Activated CD8-positive, alpha-beta memory T cell treated with anti-CD3 and anti-CD28 coated beads, Interleukin-2, amount 10 ng/mL, durations not matched to agents 7 days and 5 days (primary cell): ENCODE data around the gene VAC14. TPM values are rescaled to one million over a fixed set of nuclear protein-coding genes. Genes with fewer than 3 reads are reported as not detected.

ENCODE experiments used
- ATAC-seq: fragments of 150-1000 bp; cut with Tn5 transposase; one replicate; pipeline ENCODE4 v1.10.0; 2021; ENCODE audit warnings: moderate library complexity
- CTCF ChIA-PET: fragments of 350-600 bp; sonication (Branson Sonifier 250); formaldehyde crosslinking; loops from one replicate; lab custom pipeline; 2021; ENCODE audit warnings: antibody characterized with exemption; lab: Charles Lee
- DNase-seq: peaks from one replicate; pipeline ENCODE4 v3.0.0-alpha.2; 2020
- H3K27ac Mint-ChIP-seq: one replicate; pipeline ENCODE4 v1.8.0; 2021; ENCODE audit warnings: mild to moderate bottlenecking, mixed read lengths
- H3K27me3 Mint-ChIP-seq: one replicate; pipeline ENCODE4 v1.8.0; 2021; ENCODE audit warnings: mixed read lengths
- H3K36me3 Mint-ChIP-seq: one replicate; pipeline ENCODE4 v1.8.0; 2021; ENCODE audit warnings: mild to moderate bottlenecking, mixed read lengths
- H3K4me1 Mint-ChIP-seq: one replicate; pipeline ENCODE4 v1.8.0; 2021; ENCODE audit warnings: mixed read lengths
- H3K4me3 Mint-ChIP-seq: one replicate; pipeline ENCODE4 v1.8.0; 2021; ENCODE audit warnings: mild to moderate bottlenecking, moderate library complexity, mixed read lengths
- H3K9me3 Mint-ChIP-seq: one replicate; pipeline ENCODE4 v1.8.0; 2022; ENCODE audit warnings: low read depth, mixed read lengths
- total RNA-seq, 2 experiments: library from RNA; stranded (reverse); gene quantifications; one replicate each; pipeline ENCODE4 v1.2.3, GENCODE V29; 2021

VAC14 gene
- total RNA-seq, 2 experiments from 2014 or later, result 36.2 to 38.6 TPM

GRCh38 chr16:70715860-70716357 is 85.0 kb downstream of the VAC14 start:
- no peak for ATAC-seq
- CTCF ChIA-PET, result no interaction called here
- Mint-ChIP-seq H3K27ac (no peak overlapping the region), H3K4me1 (no peaks in the 10 kb centered on the region), H3K9me3 (no peaks in the 10 kb centered on the region), H3K27me3 (no peaks in the 10 kb centered on the region), H3K36me3 (peaks cover 5% of the 10 kb centered on the region), H3K4me3 (no peak overlapping the region)
- no peak for DNase-seq

- Mint-ChIP-seq H3K36me3 (peaks cover 5% of the 10 kb centered on the region), H3K9me3 (no peaks in the 10 kb centered on the region), H3K4me3 (no peak overlapping the region), H3K4me1 (no peaks in the 10 kb centered on the region), H3K27ac (no peak overlapping the region), H3K27me3 (no peaks in the 10 kb centered on the region)
- no peak for DNase-seq
- CTCF ChIA-PET, result interaction anchor here (0.9 kb wide), 1 partner anchor 56 kb away, joined by 3 read pairs; no protein-coding TSS in a partner anchor
- ATAC-seq, result no peak
Observed at GRCh38 chr16:70715055-70715858, 85.7 kb downstream of the VAC14 start.

- no peaks in the 10 kb centered on the region for H3K27me3 Mint-ChIP-seq
- CTCF ChIA-PET, result interaction anchor here (0.9 kb wide), 1 partner anchor 57 kb away, joined by 3 read pairs; no protein-coding TSS in a partner anchor
- no peaks in the 10 kb centered on the region for H3K9me3 Mint-ChIP-seq
- ATAC-seq (no peak), DNase-seq (no peak)
- H3K4me3 Mint-ChIP-seq, result no peak overlapping the region
- H3K27ac Mint-ChIP-seq, result no peak overlapping the region
- H3K36me3 Mint-ChIP-seq, result peaks cover 2% of the 10 kb centered on the region
- H3K4me1 Mint-ChIP-seq, result peaks cover 3% of the 10 kb centered on the region
Observed at GRCh38 chr16:70714581-70715054, 86.3 kb downstream of the VAC14 start.

GRCh38 chr16:70713824-70714223 is 87.1 kb downstream of the VAC14 start:
- H3K27ac Mint-ChIP-seq, result peak overlapping the region; percentile 43
- H3K36me3 Mint-ChIP-seq, result no peaks in the 10 kb centered on the region
- no peak overlapping the region for H3K4me3 Mint-ChIP-seq
- CTCF ChIA-PET, result interaction anchor here (0.9 kb wide), 1 partner anchor 58 kb away, joined by 3 read pairs; no protein-coding TSS in a partner anchor
- ATAC-seq, result no peak
- H3K9me3 Mint-ChIP-seq, result no peaks in the 10 kb centered on the region
- H3K27me3 Mint-ChIP-seq, result no peaks in the 10 kb centered on the region
- DNase-seq, result no peak
- H3K4me1 Mint-ChIP-seq, result peaks cover 3% of the 10 kb centered on the region

DNA sequence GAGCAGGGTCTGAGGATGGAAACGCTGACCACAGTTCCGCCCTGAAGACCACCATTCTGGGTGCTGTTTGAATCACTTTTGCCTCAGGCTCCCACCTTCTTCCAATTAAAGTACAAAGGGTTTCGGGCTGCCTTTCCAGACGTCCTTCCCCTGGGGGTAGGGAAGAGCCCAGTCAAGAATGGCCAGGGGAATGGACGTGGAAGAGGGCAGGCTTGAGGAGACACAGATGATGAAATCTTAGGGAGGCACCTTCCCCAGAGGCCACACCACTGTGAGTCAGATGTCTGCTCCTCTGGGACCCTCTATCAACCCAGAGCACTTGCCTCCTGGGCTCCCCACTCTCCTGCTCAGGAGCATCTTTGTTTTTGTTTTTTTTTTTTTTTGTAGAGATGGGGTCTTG is 87.6 kb downstream of the VAC14 start:
- no peak overlapping the region for H3K27ac Mint-ChIP-seq
- H3K36me3 Mint-ChIP-seq, result no peaks in the 10 kb centered on the region
- ATAC-seq (no peak), DNase-seq (no peak)
- H3K9me3 Mint-ChIP-seq, result no peaks in the 10 kb centered on the region
- H3K4me3 Mint-ChIP-seq, result no peak overlapping the region
- H3K27me3 Mint-ChIP-seq, result no peaks in the 10 kb centered on the region
- CTCF ChIA-PET, result no interaction called here
- peaks cover 3% of the 10 kb centered on the region for H3K4me1 Mint-ChIP-seq

DNA sequence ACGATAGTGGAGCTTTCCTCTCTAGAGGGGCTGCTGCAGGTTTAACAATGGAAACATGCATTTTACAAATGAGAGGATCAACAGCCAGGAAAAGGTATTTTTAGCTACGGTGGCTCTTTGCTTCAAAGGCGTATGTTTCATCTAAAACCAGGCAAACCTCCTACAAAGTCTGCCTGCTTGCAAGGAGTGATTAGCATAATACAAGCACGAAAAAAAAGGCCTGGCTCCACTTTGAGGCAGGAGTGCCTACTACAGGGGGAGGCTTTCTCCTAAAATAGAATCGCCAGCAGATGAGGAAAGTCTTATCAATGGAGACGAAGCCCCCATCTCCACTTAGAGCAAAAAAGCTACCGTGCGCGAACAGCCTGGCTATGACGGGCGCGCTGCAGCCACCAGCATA is 88.0 kb downstream of the VAC14 start:
- CTCF ChIA-PET, result no interaction called here
- peaks cover 3% of the 10 kb centered on the region for H3K4me1 Mint-ChIP-seq
- no peak overlapping the region for H3K4me3 Mint-ChIP-seq
- H3K27ac Mint-ChIP-seq, result no peak overlapping the region
- no peaks in the 10 kb centered on the region for H3K27me3 Mint-ChIP-seq
- no peaks in the 10 kb centered on the region for H3K9me3 Mint-ChIP-seq
- no peaks in the 10 kb centered on the region for H3K36me3 Mint-ChIP-seq
- no peak for DNase-seq
- no peak for ATAC-seq

GRCh38 chr16:70712359-70712758 is 88.6 kb downstream of the VAC14 start:
- ATAC-seq (no peak), DNase-seq (no peak)
- peaks cover 3% of the 10 kb centered on the region for H3K4me1 Mint-ChIP-seq
- no peaks in the 10 kb centered on the region for H3K36me3 Mint-ChIP-seq
- no peak overlapping the region for H3K27ac Mint-ChIP-seq
- H3K9me3 Mint-ChIP-seq, result no peaks in the 10 kb centered on the region
- H3K27me3 Mint-ChIP-seq, result no peaks in the 10 kb centered on the region
- H3K4me3 Mint-ChIP-seq, result no peak overlapping the region
- CTCF ChIA-PET, result no interaction called here

DNA sequence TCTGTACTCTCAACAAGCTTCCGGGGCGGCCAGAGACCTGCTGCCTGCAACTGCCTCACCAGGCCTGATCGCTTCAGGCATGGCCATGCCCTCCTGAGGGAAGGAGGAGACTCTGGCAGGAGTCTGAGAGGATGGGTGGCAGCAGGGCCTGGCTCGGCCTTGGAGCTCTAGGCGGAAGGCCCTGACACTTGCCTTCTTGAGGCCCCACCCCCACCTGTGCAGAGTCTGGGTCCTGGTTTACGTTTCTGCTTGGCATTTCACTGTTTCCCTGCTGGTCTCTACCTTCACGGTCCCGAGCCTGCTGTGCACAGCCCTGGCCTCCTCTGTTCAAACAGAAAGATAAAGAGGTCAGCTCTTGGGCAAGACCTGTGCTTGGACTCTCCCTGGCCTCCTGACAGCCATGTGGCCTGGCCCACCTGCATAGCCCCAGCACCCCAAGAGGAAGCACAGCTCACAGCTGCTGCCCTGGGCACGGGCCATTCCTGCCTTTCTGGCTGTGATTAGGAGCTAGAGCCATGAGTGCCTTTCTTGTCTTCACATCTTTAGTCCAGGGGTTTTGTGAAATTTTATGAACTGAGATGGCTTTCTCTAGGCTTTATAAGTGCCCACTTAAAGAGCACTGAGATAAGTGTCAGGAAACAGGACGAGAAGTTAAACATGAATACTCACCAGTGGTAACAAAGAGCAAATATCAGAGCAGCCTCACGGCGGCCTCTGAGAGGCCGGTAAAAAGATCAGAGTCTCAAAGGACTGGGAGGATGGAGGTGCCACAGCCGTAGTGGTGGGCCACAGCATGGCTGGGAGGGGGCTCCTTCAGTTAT is 89.5 kb downstream of the VAC14 start:
- ATAC-seq (no peak), DNase-seq (no peak)
- CTCF ChIA-PET, result interaction anchor here (1.2 kb wide), 1 partner anchor 60 kb away, joined by 4 read pairs; no protein-coding TSS in a partner anchor
- Mint-ChIP-seq H3K4me1 (peaks cover 3% of the 10 kb centered on the region), H3K27ac (no peak overlapping the region), H3K27me3 (no peaks in the 10 kb centered on the region), H3K9me3 (no peaks in the 10 kb centered on the region), H3K4me3 (no peak overlapping the region), H3K36me3 (no peaks in the 10 kb centered on the region)

DNA sequence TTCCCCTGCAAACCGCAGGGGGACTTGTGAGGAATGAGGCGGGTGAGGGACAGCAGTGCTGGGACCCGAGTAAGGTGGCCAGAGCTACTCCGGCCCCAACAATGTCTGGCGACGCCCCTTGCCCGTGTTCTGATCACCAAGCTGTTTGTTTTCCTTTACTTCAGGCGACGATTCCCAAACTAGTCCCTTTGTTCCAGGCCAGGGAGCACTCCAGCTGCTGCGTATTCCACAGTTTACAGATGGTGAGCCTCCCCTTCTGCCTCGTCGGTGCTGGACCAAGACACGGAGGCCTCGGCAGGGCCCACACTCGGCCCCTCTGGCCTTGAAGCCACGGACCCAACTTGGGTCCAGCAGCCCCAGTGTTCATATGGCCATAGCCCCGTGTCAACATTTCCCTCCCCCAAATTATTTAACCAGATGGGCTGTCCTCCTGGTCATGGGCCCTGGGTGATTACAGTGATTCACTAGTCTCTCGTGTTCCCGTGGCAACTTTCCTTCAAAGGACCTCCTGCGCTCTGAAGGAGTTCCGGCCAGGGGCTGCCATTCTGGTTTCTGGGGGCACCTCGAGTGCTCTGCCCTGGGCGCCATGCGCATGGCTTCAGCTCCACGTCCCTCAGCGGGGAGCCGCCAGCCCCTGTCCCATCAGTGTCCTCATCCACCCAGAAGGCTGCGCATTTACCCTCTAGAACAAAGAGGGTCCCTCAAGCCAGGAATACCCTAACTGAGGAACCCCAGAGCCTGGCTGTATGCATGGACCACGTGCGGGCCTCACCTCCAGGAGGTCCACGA is 90.3 kb downstream of the VAC14 start:
- H3K27me3 Mint-ChIP-seq, result no peaks in the 10 kb centered on the region
- peak overlapping the region; percentile 49 for H3K27ac Mint-ChIP-seq
- ATAC-seq, result no peak
- H3K4me1 Mint-ChIP-seq, result peaks cover 3% of the 10 kb centered on the region
- H3K9me3 Mint-ChIP-seq, result no peaks in the 10 kb centered on the region
- no peaks in the 10 kb centered on the region for H3K36me3 Mint-ChIP-seq
- no peak overlapping the region for H3K4me3 Mint-ChIP-seq
- DNase-seq, result no peak
- CTCF ChIA-PET, result interaction anchor here (1.2 kb wide), 1 partner anchor 61 kb away, joined by 4 read pairs; no protein-coding TSS in a partner anchor

DNA sequence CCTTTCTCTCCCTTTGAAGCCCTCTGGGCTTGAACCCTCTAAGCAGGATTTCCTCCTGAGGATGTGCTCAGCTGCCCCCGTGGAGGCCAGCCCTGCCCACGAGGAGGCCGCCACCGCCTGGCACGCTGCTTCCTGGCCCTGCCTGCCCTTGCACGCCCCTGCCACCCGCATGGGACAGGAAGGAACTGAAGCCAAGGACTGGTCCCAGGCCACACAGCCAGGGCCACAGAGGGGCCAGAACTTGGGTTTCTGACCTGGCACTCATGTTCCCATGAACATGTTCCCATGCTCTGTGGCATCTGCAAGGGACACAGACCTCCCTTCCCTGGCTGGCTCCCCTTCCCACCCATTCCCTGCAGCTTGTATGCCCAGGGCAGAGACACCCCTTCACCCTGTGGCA is 91.0 kb downstream of the VAC14 start:
- H3K36me3 Mint-ChIP-seq, result no peaks in the 10 kb centered on the region
- H3K27ac Mint-ChIP-seq, result no peak overlapping the region
- H3K9me3 Mint-ChIP-seq, result no peaks in the 10 kb centered on the region
- ATAC-seq, result no peak
- CTCF ChIA-PET, result interaction anchor here (0.6 kb wide), 1 partner anchor 27 kb away, joined by 3 read pairs; no protein-coding TSS in a partner anchor
- H3K4me3 Mint-ChIP-seq, result no peak overlapping the region
- peaks cover 3% of the 10 kb centered on the region for H3K4me1 Mint-ChIP-seq
- DNase-seq, result no peak
- no peaks in the 10 kb centered on the region for H3K27me3 Mint-ChIP-seq

- DNase-seq (no peak), ATAC-seq (no peak)
- no peaks in the 10 kb centered on the region for H3K9me3 Mint-ChIP-seq
- CTCF ChIA-PET, result interaction anchor here (0.6 kb wide), 1 partner anchor 28 kb away, joined by 3 read pairs; no protein-coding TSS in a partner anchor
- H3K27me3 Mint-ChIP-seq, result no peaks in the 10 kb centered on the region
- no peak overlapping the region for H3K27ac Mint-ChIP-seq
- no peaks in the 10 kb centered on the region for H3K36me3 Mint-ChIP-seq
- no peak overlapping the region for H3K4me3 Mint-ChIP-seq
- H3K4me1 Mint-ChIP-seq, result peaks cover 3% of the 10 kb centered on the region
Observed at GRCh38 chr16:70709457-70709856, 91.5 kb downstream of the VAC14 start.

DNA sequence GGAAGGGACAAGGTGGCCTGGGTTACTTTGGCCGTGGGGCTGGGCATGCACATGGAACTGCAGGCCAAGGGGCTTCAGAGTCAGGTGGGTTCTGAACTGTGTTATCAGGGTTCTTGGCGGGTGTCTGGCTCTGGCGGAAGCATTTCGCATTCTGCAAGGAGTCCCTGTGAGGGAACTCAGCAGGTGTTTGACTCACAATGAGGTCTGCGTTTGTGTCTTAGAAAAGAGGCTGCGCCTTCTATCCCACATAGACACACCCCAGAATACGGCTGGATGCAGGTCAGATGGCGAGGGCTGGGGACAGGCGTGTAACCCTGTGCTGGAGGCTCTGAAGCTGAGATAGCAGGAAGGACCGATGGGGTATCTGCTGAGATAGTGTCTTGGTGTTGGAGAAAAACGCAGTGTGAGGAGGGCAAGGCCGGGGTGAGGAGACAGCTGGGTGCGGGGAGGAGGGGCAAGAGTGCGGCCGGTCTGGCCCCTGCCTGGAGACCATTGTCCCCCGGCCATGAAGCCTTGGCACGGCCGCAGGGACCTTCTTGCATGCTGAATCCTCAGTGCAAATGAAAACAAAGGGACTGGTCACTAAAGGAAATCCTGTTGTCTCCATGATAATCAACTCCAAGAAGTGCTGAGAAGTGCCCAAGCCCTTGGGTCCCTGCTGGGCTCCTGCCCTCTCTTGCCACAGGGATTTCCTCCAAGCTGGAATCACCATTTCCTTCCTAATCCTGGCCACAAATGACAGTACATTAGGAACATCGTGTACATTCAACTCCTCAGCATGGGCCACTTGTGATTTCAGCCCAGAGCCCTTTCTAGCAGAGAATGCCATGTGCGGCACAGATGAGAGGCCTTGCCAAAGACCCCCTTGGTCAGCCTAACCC is 92.4 kb downstream of the VAC14 start:
- H3K27ac Mint-ChIP-seq, result no peak overlapping the region
- H3K4me1 Mint-ChIP-seq, result peaks cover 3% of the 10 kb centered on the region
- CTCF ChIA-PET, result no interaction called here
- H3K36me3 Mint-ChIP-seq, result no peaks in the 10 kb centered on the region
- no peak overlapping the region for H3K4me3 Mint-ChIP-seq
- no peaks in the 10 kb centered on the region for H3K27me3 Mint-ChIP-seq
- H3K9me3 Mint-ChIP-seq, result no peaks in the 10 kb centered on the region
- DNase-seq, result no peak
- no peak for ATAC-seq
